Liver (tissue), 9 donors: ENCODE measurements around the gene CTBP1. TPM values are rescaled to one million over a fixed set of nuclear protein-coding genes. Genes with fewer than 3 reads are reported as not detected.

ENCODE experiments used
- DNase-seq: peaks from one replicate; pipeline ENCODE4 v3.0.0-alpha.2; 2017; ENCODE audit warnings: low spot score
- H3K27ac ChIP-seq, 2 donors: one replicate each; pipeline ENCODE4 v1.7.0; 2013; ENCODE audit warnings: inconsistent platforms in 2 of 2, low read length in 2 of 2, control low read depth in 1 of 2, low read depth in 1 of 2, mild to moderate bottlenecking in 1 of 2
- H3K27me3 ChIP-seq, 4 donors: one replicate each; pipeline versions ENCODE4 v1.6.1 to v1.7.0; 2013; ENCODE audit warnings: low read length in 3 of 4, inconsistent platforms in 1 of 4, mild to moderate bottlenecking in 1 of 4, moderate library complexity in 1 of 4; ENCODE audit not compliant: control insufficient read depth in 4 of 4, insufficient read depth in 4 of 4
- H3K36me3 ChIP-seq, 4 donors: one replicate each; pipeline versions ENCODE4 v1.6.1 to v1.7.0; 2013; ENCODE audit warnings: low read length in 3 of 4, mild to moderate bottlenecking in 3 of 4, low read depth in 1 of 4, moderate library complexity in 1 of 4; ENCODE audit not compliant: control insufficient read depth in 4 of 4, insufficient read depth in 3 of 4
- H3K4me1 ChIP-seq, 4 donors: one replicate each; pipeline versions ENCODE4 v1.6.1 to v1.7.0; 2013; ENCODE audit warnings: low read length in 3 of 4, mild to moderate bottlenecking in 3 of 4, moderate library complexity in 1 of 4; ENCODE audit not compliant: control insufficient read depth in 4 of 4, insufficient read depth in 4 of 4
- H3K4me3 ChIP-seq, 3 donors: one replicate each; pipeline versions ENCODE4 v1.6.1 to v1.7.0; 2013; ENCODE audit warnings: low read length in 3 of 3, control low read depth in 1 of 3, low read depth in 1 of 3, mild to moderate bottlenecking in 1 of 3
- H3K9ac ChIP-seq, 2 donors: one replicate each; pipeline ENCODE4 v1.7.0; 2013; ENCODE audit warnings: low read length in 2 of 2, mild to moderate bottlenecking in 2 of 2, moderate library complexity in 2 of 2, control low read depth in 1 of 2, low read depth in 1 of 2
- H3K9me3 ChIP-seq, 4 donors: one replicate each; pipeline versions ENCODE4 v1.6.1 to v1.7.0; 2013; ENCODE audit warnings: low read length in 3 of 4; ENCODE audit not compliant: control insufficient read depth in 4 of 4
- FOXA1 ChIP-seq: IDR thresholded peaks from 2 replicates; pipeline ENCODE4 v1.6.1; 2016; ENCODE audit warnings: antibody characterized with exemption
- FOXA2 ChIP-seq: IDR thresholded peaks from 2 replicates; pipeline ENCODE4 v1.6.1; 2016; ENCODE audit warnings: antibody characterized with exemption
- GABPA ChIP-seq, 2 donors: IDR thresholded peaks in 1 of 2; conservative IDR thresholded peaks in 1 of 2; 2 replicates each; pipeline ENCODE4 v1.6.1; 2016; ENCODE audit warnings: antibody characterized with exemption in 2 of 2, mild to moderate bottlenecking in 1 of 2, moderate library complexity in 1 of 2
- HNF4A ChIP-seq, 2 donors: conservative IDR thresholded peaks; 2 replicates each; pipeline ENCODE4 v1.6.1; 2016; ENCODE audit warnings: antibody characterized with exemption in 2 of 2, mild to moderate bottlenecking in 2 of 2
- HNF4G ChIP-seq: IDR thresholded peaks from 2 replicates; pipeline ENCODE4 v1.6.1; 2016; ENCODE audit warnings: antibody characterized with exemption
- JUND ChIP-seq, 2 donors: IDR thresholded peaks; 2 replicates each; pipeline ENCODE4 v1.6.1; 2016; ENCODE audit warnings: antibody characterized with exemption in 2 of 2
- RAD21 ChIP-seq, 2 donors: IDR thresholded peaks; 2 replicates each; pipeline ENCODE4 v1.6.1; 2016; ENCODE audit warnings: antibody characterized with exemption in 2 of 2, mild to moderate bottlenecking in 2 of 2
- RXRA ChIP-seq, 2 donors: IDR thresholded peaks; 2 replicates each; pipeline ENCODE4 v1.6.1; 2017 to 2018; ENCODE audit warnings: antibody characterized with exemption in 2 of 2, mild to moderate bottlenecking in 1 of 2
- WGBS: extraction: QIAGEN DNeasy Blood & Tissue Kit; methylation state at CpG from one replicate; pipeline ENCODE4 v1.1.7; 2013; 5-methylcytosine and 5-hydroxymethylcytosine counted together
- polyA plus RNA-seq, 2 donors: library from polyadenylated mRNA; stranded (reverse) in 1 of 2; unstranded in 1 of 2; fragments of 200-250 nt in 1 of 2; fragments of >200 nt in 1 of 2; fragmentation: Nextera tagmentation in 1 of 2; extraction: Ambion mirVana in 1 of 2; gene quantifications; one replicate each; pipeline versions ENCODE4 v1.2.1 to v1.2.3, GENCODE V29; 2013 to 2015
- total RNA-seq, 2 donors: library from RNA; depleted of rRNA; stranded (reverse); fragments of >200 nt; gene quantifications; one replicate each; pipeline ENCODE4 v1.2.3, GENCODE V29; 2014
- TF ChIP-seq, protein P1 (sequence below): IDR thresholded peaks from 2 replicates; pipeline ENCODE4 v1.6.1; 2016; ENCODE audit warnings: antibody characterized with exemption
- TF ChIP-seq, protein P2 (sequence below): IDR thresholded peaks from 2 replicates; pipeline ENCODE4 v1.6.1; 2016; ENCODE audit warnings: antibody characterized with exemption
- TF ChIP-seq, protein P3 (sequence below): IDR thresholded peaks from 2 replicates; pipeline ENCODE4 v1.6.1; 2016; ENCODE audit warnings: antibody characterized with exemption
- TF ChIP-seq, protein P4 (sequence below): IDR thresholded peaks from 2 replicates; pipeline ENCODE4 v1.6.1; 2016; ENCODE audit warnings: antibody characterized with exemption, mild to moderate bottlenecking
- TF ChIP-seq, protein P5 (sequence below): fragments of 150-350 bp; IDR thresholded peaks from 2 replicates; pipeline ENCODE4 v1.5.1; 2017; ENCODE audit warnings: improper control_type of control experiment, low read depth, low read length; ENCODE audit not compliant: missing input control
- donor health status: healthy.
- donor health status: healthy.
- donor health status: healthy.
- donor health status: healthy.
- donor health status: healthy.

Gene CTBP1
- total and polyA plus RNA-seq, 4 donors: 27.5 to 156 (median 79.5) TPM

DNA sequence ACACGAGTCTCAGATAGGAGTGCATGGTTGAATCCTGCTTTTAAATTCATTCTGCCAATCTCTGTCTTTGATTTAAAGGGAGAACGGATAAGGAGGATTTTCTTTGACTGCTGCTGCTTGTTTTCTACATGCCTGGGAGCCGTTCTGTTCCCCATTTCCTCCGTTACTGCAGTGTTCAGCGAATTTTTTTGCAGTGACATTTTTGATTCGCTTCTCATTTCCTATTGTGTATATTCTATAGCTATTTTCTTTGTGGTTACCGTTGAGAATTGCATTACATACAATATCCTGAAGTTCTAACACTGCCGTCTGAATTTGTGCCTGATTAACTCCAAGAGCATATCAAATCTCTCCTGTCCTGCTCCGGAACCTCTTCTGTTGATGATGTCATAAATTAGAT, 25.9 kb upstream of the CTBP1 start:
- WGBS: 73% methylated on average over 9 of the region's 9 CpGs
- no peak overlapping the region for H3K27ac ChIP-seq
- H3K9me3 ChIP-seq: no peaks in the 10 kb centered on the region
- H3K9ac ChIP-seq: no peak overlapping the region
- TF ChIP-seq GABPA (IDR thresholded peaks at IDR 0.05 in 1 of 2, conservative IDR thresholded peaks at IDR 0.05 in 1 of 2) (no peak), HNF4G (no peak), FOXA1 (no peak), RAD21 (IDR thresholded peaks at IDR 0.05) (no peak), JUND (IDR thresholded peaks at IDR 0.05) (no peak), RXRA (IDR thresholded peaks at IDR 0.05) (no peak), FOXA2 (no peak)
- TF ChIP-seq, protein P1, sequence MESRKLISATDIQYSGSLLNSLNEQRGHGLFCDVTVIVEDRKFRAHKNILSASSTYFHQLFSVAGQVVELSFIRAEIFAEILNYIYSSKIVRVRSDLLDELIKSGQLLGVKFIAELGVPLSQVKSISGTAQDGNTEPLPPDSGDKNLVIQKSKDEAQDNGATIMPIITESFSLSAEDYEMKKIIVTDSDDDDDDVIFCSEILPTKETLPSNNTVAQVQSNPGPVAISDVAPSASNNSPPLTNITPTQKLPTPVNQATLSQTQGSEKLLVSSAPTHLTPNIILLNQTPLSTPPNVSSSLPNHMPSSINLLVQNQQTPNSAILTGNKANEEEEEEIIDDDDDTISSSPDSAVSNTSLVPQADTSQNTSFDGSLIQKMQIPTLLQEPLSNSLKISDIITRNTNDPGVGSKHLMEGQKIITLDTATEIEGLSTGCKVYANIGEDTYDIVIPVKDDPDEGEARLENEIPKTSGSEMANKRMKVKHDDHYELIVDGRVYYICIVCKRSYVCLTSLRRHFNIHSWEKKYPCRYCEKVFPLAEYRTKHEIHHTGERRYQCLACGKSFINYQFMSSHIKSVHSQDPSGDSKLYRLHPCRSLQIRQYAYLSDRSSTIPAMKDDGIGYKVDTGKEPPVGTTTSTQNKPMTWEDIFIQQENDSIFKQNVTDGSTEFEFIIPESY: no peak
- TF ChIP-seq, protein P2, sequence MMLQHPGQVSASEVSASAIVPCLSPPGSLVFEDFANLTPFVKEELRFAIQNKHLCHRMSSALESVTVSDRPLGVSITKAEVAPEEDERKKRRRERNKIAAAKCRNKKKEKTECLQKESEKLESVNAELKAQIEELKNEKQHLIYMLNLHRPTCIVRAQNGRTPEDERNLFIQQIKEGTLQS: no peak
- TF ChIP-seq, protein P3, sequence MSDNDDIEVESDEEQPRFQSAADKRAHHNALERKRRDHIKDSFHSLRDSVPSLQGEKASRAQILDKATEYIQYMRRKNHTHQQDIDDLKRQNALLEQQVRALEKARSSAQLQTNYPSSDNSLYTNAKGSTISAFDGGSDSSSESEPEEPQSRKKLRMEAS: no peak
- TF ChIP-seq, protein P4, sequence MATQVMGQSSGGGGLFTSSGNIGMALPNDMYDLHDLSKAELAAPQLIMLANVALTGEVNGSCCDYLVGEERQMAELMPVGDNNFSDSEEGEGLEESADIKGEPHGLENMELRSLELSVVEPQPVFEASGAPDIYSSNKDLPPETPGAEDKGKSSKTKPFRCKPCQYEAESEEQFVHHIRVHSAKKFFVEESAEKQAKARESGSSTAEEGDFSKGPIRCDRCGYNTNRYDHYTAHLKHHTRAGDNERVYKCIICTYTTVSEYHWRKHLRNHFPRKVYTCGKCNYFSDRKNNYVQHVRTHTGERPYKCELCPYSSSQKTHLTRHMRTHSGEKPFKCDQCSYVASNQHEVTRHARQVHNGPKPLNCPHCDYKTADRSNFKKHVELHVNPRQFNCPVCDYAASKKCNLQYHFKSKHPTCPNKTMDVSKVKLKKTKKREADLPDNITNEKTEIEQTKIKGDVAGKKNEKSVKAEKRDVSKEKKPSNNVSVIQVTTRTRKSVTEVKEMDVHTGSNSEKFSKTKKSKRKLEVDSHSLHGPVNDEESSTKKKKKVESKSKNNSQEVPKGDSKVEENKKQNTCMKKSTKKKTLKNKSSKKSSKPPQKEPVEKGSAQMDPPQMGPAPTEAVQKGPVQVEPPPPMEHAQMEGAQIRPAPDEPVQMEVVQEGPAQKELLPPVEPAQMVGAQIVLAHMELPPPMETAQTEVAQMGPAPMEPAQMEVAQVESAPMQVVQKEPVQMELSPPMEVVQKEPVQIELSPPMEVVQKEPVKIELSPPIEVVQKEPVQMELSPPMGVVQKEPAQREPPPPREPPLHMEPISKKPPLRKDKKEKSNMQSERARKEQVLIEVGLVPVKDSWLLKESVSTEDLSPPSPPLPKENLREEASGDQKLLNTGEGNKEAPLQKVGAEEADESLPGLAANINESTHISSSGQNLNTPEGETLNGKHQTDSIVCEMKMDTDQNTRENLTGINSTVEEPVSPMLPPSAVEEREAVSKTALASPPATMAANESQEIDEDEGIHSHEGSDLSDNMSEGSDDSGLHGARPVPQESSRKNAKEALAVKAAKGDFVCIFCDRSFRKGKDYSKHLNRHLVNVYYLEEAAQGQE: no peak
- TF ChIP-seq, protein P5, sequence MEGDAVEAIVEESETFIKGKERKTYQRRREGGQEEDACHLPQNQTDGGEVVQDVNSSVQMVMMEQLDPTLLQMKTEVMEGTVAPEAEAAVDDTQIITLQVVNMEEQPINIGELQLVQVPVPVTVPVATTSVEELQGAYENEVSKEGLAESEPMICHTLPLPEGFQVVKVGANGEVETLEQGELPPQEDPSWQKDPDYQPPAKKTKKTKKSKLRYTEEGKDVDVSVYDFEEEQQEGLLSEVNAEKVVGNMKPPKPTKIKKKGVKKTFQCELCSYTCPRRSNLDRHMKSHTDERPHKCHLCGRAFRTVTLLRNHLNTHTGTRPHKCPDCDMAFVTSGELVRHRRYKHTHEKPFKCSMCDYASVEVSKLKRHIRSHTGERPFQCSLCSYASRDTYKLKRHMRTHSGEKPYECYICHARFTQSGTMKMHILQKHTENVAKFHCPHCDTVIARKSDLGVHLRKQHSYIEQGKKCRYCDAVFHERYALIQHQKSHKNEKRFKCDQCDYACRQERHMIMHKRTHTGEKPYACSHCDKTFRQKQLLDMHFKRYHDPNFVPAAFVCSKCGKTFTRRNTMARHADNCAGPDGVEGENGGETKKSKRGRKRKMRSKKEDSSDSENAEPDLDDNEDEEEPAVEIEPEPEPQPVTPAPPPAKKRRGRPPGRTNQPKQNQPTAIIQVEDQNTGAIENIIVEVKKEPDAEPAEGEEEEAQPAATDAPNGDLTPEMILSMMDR: no peak
- no peaks in the 10 kb centered on the region for H3K27me3 ChIP-seq
- H3K4me3 ChIP-seq: no peak overlapping the region
- no peaks in the 10 kb centered on the region for H3K4me1 ChIP-seq
- no peaks in the 10 kb centered on the region for H3K36me3 ChIP-seq
- DNase-seq: no peak

DNA sequence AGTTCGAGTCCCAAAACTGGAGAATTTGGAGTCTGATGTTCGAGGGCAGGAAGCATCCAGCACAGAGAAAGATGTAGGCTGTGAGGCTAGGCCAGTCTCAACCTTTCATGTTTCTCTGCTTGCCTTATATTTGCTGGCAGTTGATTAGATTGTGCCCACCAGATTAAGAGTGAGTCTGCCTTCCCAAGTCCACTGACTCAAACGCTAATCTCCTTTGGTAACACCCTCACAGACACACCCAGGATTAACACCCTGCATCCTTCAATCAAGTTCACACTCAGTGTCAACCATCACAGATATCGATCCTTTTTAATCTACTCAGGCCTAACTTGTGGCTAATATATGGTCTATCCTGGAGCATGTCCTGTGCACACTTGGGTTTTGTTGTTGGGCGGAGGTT, 22.8 kb upstream of the CTBP1 start:
- Histone ChIP-seq H3K4me3 (no peak overlapping the region), H3K27ac (no peak overlapping the region), H3K36me3 (no peaks in the 10 kb centered on the region), H3K27me3 (no peaks in the 10 kb centered on the region), H3K9me3 (no peaks in the 10 kb centered on the region), H3K9ac (no peak overlapping the region), H3K4me1 (no peaks in the 10 kb centered on the region)
- TF ChIP-seq, protein P1: no peak
- TF ChIP-seq, protein P3: no peak
- TF ChIP-seq HNF4A (conservative IDR thresholded peaks at IDR 0.05): no peak
- no peak for DNase-seq
- WGBS: 94% methylated on average over 5 of the region's 5 CpGs
